Trophoblast cell (in vitro differentiated cells and primary cell): ENCODE results near the gene KLK3.

Source experiments
- DNase-seq, 2 donors: peaks; one replicate each; pipeline ENCODE4 v3.0.0-alpha.2; 2016
- H2AFZ ChIP-seq: 2 replicates; pipeline ENCODE4 v1.6.1; 2013; ENCODE audit warnings: low read length, moderate library complexity, mild to moderate bottlenecking; ENCODE audit not compliant: insufficient read depth, poor library complexity
- H2AK5ac ChIP-seq: 2 replicates; pipeline ENCODE4 v1.6.1; 2013; ENCODE audit warnings: mild to moderate bottlenecking, low read length
- H2BK120ac ChIP-seq: 2 replicates; pipeline ENCODE4 v1.6.1; 2013; ENCODE audit warnings: low read length, mild to moderate bottlenecking, moderate library complexity; ENCODE audit not compliant: insufficient read depth, poor library complexity
- H2BK12ac ChIP-seq: 2 replicates; pipeline ENCODE4 v1.6.1; 2013; ENCODE audit warnings: mild to moderate bottlenecking, low read length, moderate library complexity
- H2BK5ac ChIP-seq: 2 replicates; pipeline ENCODE4 v1.6.1; 2013; ENCODE audit warnings: low read length, low read depth, moderate library complexity, mild to moderate bottlenecking; ENCODE audit not compliant: poor library complexity
- H3K14ac ChIP-seq: 2 replicates; pipeline ENCODE4 v1.6.1; 2013; ENCODE audit warnings: mild to moderate bottlenecking, low read length
- H3K18ac ChIP-seq: 2 replicates; pipeline ENCODE4 v1.6.1; 2013; ENCODE audit warnings: mild to moderate bottlenecking, low read length
- H3K23ac ChIP-seq: 2 replicates; pipeline ENCODE4 v1.6.1; 2013; ENCODE audit warnings: low read length
- H3K27ac ChIP-seq: 2 replicates; pipeline ENCODE4 v1.5.1; 2013; ENCODE audit warnings: low read depth, mild to moderate bottlenecking, inconsistent platforms, low read length, moderate library complexity
- H3K27me3 ChIP-seq: 2 replicates; pipeline ENCODE4 v1.6.1; 2013; ENCODE audit warnings: inconsistent platforms, mild to moderate bottlenecking, low read length, moderate library complexity; ENCODE audit not compliant: insufficient read depth
- H3K36me3 ChIP-seq, 2 experiments: 1 replicate in 1 of 2; 2 replicates in 1 of 2; pipeline ENCODE4 v1.6.1; 2013; ENCODE audit warnings: low read length in 2 of 2, mild to moderate bottlenecking in 2 of 2, moderate library complexity in 1 of 2; ENCODE audit not compliant: insufficient read depth in 2 of 2, control insufficient read depth in 1 of 2
- H3K4ac ChIP-seq: 2 replicates; pipeline ENCODE4 v1.6.1; 2013; ENCODE audit warnings: low read depth, mild to moderate bottlenecking, low read length, moderate library complexity
- H3K4me1 ChIP-seq, 2 experiments: 1 replicate in 1 of 2; 2 replicates in 1 of 2; pipeline ENCODE4 v1.6.1; 2013; ENCODE audit warnings: low read length in 2 of 2, mild to moderate bottlenecking in 2 of 2, moderate library complexity in 1 of 2; ENCODE audit not compliant: insufficient read depth in 2 of 2, control insufficient read depth in 1 of 2
- H3K4me2 ChIP-seq: 2 replicates; pipeline ENCODE4 v1.6.1; 2013; ENCODE audit warnings: inconsistent platforms, mild to moderate bottlenecking, low read length, moderate library complexity
- H3K4me3 ChIP-seq: 2 replicates; pipeline ENCODE4 v1.5.1; 2013; ENCODE audit warnings: mild to moderate bottlenecking, low read depth, low read length, inconsistent platforms
- H3K79me1 ChIP-seq: one replicate; pipeline ENCODE4 v1.6.1; 2013; ENCODE audit warnings: low read length
- H3K79me2 ChIP-seq: 2 replicates; pipeline ENCODE4 v1.6.1; 2013; ENCODE audit warnings: low read length, mild to moderate bottlenecking; ENCODE audit not compliant: control insufficient read depth, insufficient read depth, poor library complexity
- H3K9ac ChIP-seq: 2 replicates; pipeline ENCODE4 v1.6.1; 2013; ENCODE audit warnings: mild to moderate bottlenecking, low read length
- H3K9me3 ChIP-seq: 2 replicates; pipeline ENCODE4 v1.6.1; 2013; ENCODE audit warnings: low read depth, mild to moderate bottlenecking, control low read depth, inconsistent platforms, low read length; ENCODE audit not compliant: insufficient read depth
- H4K12ac ChIP-seq: 2 replicates; pipeline ENCODE4 v1.6.1; 2013; ENCODE audit warnings: low read depth, mild to moderate bottlenecking, low read length, moderate library complexity
- H4K8ac ChIP-seq: 2 replicates; pipeline ENCODE4 v1.6.1; 2013; ENCODE audit warnings: low read depth, mild to moderate bottlenecking, low read length, moderate library complexity
- H4K91ac ChIP-seq: one replicate; pipeline ENCODE4 v1.6.1; 2013; ENCODE audit warnings: low read depth, mild to moderate bottlenecking, low read length, moderate library complexity
- WGBS: extraction: QIAGEN DNeasy Blood & Tissue Kit; methylation state at CpG from one replicate; pipeline ENCODE4 v1.1.7; 2013; ENCODE audit warnings: missing lambda C conversion rate; ENCODE audit not compliant: insufficient read length, insufficient coverage; ENCODE audit errors: extremely low coverage; 5-methylcytosine and 5-hydroxymethylcytosine counted together

The KLK3 gene

DNA sequence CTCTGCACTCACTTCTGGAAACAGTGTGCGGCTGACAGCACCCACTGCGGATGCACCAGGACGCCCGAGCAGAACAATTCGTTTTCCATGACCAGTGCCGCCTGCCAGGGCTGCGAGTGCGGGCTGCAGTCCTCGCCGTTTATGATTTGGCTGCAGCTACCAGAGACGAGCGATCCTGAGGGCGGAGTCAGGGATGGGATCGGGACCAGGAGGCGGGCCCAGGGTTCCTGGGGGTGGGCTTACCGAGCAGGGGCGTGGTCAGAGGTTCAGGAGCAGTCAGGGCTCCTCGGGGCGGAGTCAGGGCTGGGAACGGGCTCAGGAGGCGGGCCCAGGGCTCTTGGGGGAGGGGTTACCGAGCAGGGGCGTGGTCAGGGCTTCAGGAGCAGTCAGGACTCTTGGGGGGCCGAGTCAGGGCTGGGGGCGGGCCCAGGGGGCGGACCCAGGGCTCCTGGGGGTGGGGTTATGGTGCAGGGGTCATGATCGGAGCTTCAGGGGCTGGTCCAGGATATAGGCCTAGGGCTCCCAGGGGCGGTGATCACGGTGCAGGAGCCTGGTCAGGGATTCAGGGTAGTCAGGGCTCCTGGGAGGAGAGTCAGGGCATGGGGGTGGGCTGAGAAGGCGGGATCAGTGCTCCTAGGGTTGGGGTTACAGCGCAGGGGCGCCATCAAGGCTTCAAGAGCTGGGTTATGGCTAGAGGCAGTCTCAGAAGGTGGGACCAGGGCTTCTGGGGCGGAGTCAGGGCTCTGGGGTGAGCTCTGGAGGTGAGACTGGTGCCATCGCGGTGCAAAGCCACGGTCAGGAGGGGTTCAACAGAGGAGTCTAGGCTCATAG, 54.7 kb downstream of the KLK3 start:
- no peaks in the 10 kb centered on the region for H3K79me1 ChIP-seq
- H3K23ac ChIP-seq = no peak overlapping the region
- H2AFZ ChIP-seq = peak overlapping the region; percentile 27
- no peak overlapping the region for H4K8ac ChIP-seq
- H3K79me2 ChIP-seq = no peaks in the 10 kb centered on the region
- no peak overlapping the region for H3K4me3 ChIP-seq
- H3K4me2 ChIP-seq = peak overlapping the region; percentile 8
- H3K18ac ChIP-seq = no peak overlapping the region
- H4K12ac ChIP-seq = no peak overlapping the region
- no peak overlapping the region for H3K27ac ChIP-seq
- no peak overlapping the region for H4K91ac ChIP-seq
- H2BK12ac ChIP-seq = no peak overlapping the region
- no peak overlapping the region for H3K4ac ChIP-seq
- WGBS = no CpG with 5 or more reads among the region's 36 CpGs
- H2BK5ac ChIP-seq = no peak overlapping the region
- H3K14ac ChIP-seq = no peak overlapping the region
- H3K4me1 ChIP-seq = peaks cover 0 to 4% of the 10 kb centered on the region in 2 experiments
- no peak overlapping the region for H3K9ac ChIP-seq
- no peak overlapping the region for H2AK5ac ChIP-seq
- DNase-seq = no peak
- no peaks in the 10 kb centered on the region for H3K36me3 ChIP-seq
- peaks cover 14% of the 10 kb centered on the region for H3K9me3 ChIP-seq
- H3K27me3 ChIP-seq = peaks cover 23% of the 10 kb centered on the region
- H2BK120ac ChIP-seq = no peak overlapping the region
